Heart left ventricle (tissue), 13 donors: ENCODE results near the gene ITGB6.

Source experiments
- CTCF ChIP-seq, 12 donors: fragments of 200-600 bp; sonication (generic) in 4 of 12; IDR thresholded peaks; one replicate each; pipeline versions ENCODE4 v1.5.0 to v1.8.0; 2018 to 2022; ENCODE audit warnings: antibody characterized with exemption in 12 of 12, mild to moderate bottlenecking in 5 of 12
- POLR2A ChIP-seq, 2 donors: fragments of 450-650 bp; IDR thresholded peaks; one replicate each; pipeline ENCODE4 v1.6.1; 2017; ENCODE audit warnings: antibody characterized with exemption in 2 of 2, mild to moderate bottlenecking in 2 of 2, moderate library complexity in 2 of 2
- donor health status: ischemic (EF 13 %, LVEDD 7.1; RV severe dilation, severe dysfunction).
- donor health status: DM: no; HTN: yes; CAD: no.
- donor health status: DM: no; HTN: no; CAD: no.
- donor health status: ischemic (EF 25% LVEDD 6.9; RV normal size, moderate dysfunction).
- donor health status: ischemic (EF 25% LVEDD 5.7; RV mildly dilated, moderate dysfunction).
- donor health status: ischemic (EF 35%, LVEDD 5.7; RV mildly dilated, moderate dysfunction).
- donor health status: nonischemic (EF 11% LVEDD 7.7; RV severe dilation, severe dysfunction).
- donor health status: DM: yes; HTN: yes; CAD: no.
- donor health status: PGD.
- donor health status: ischemic (EF 29% LVEDD 5.4; RV normal size, mild dysfunction).
- donor health status: nonischemic (EF 23%, LVEDD 6.1; RV moderate dilation, normal function).

GRCh38 chr2:160141912-160142311, 58.2 kb downstream of the ITGB6 start:
- TF ChIP-seq CTCF (IDR thresholded peaks at IDR 0.05) (no peak), POLR2A (IDR thresholded peaks at IDR 0.05) (no peak)
